ENCODE results near the gene CASS4. TPM values are rescaled to one million over a fixed set of nuclear protein-coding genes. Genes with fewer than 3 reads are reported as not detected.
"Not testable (repeated sequence)": the region's sequence is repeated elsewhere in the genome, so short reads cannot be mapped to it uniquely, and the experiment has no call there.

CASS4 gene
- total RNA-seq, 2 experiments from 2014 or later: 14.2 to 18.7 TPM

DNA sequence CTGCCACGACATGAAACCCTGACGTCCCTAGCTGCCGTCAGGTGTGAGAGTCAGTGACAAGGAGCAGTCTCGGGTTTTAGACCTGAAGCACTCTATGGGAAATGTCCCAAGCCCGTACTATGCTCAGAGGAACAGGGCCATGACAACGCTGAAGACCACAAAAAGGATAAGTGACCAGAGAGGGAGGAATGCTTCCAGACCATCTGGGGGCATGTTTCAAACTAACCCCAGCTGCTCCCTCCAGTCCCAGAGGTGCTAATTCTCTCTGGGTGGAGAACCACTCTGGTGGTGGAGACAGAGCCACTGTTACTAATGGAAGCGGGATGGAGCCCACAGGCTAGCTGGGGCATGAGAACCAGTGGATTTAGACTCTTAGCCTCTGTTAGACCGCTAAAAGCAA is 28.7 kb upstream of the CASS4 start:
- H3K4me1 Mint-ChIP-seq: peaks cover 48% of the 10 kb centered on the region

DNA sequence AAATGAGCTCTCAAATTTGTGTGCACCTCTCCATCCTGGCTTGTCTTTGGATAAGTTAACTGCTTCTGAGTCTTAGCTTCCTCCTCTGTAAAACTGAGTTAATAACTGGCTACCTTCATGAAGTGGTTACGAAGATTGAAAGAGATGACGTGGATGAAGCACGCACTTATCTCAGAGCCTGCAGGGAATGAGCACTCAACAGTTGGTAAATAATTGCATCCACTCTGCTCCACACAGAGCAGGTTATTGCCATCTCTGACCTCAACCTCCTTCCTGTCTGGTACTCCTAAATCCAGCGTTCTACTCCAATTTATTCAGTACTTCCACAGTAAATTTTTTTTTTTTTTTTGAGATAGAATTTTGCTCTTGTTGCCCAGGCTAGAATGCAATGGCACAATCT is 26.9 kb upstream of the CASS4 start:
- Mint-ChIP-seq H3K27ac (peak overlapping the region; percentile 8), H3K9me3 (no peaks in the 10 kb centered on the region), H3K4me3 (no peak overlapping the region), H3K27me3 (no peaks in the 10 kb centered on the region), H3K4me1 (peaks cover 54% of the 10 kb centered on the region), H3K36me3 (peaks cover 62% of the 10 kb centered on the region)
- DNase-seq (no peak), ATAC-seq (ENCODE audit: low read depth) (no peak)
- POLR2A ChIA-PET: no interaction called here

More for the DNA sequence above, 28.7 kb upstream of the CASS4 start:
- POLR2A ChIA-PET: interaction anchor here (1.3 kb wide), 1 partner anchor 8 kb away, joined by 6 read pairs; the partner anchor contains the start of genes AURKA and CSTF1
- H3K36me3 Mint-ChIP-seq: peaks cover 58% of the 10 kb centered on the region
- ATAC-seq (ENCODE audit: low read depth) (no peak), DNase-seq (no peak)
- H3K27ac Mint-ChIP-seq: no peak overlapping the region
- H3K9me3 Mint-ChIP-seq: no peaks in the 10 kb centered on the region
- H3K4me3 Mint-ChIP-seq: no peak overlapping the region
- H3K27me3 Mint-ChIP-seq: no peaks in the 10 kb centered on the region

DNA sequence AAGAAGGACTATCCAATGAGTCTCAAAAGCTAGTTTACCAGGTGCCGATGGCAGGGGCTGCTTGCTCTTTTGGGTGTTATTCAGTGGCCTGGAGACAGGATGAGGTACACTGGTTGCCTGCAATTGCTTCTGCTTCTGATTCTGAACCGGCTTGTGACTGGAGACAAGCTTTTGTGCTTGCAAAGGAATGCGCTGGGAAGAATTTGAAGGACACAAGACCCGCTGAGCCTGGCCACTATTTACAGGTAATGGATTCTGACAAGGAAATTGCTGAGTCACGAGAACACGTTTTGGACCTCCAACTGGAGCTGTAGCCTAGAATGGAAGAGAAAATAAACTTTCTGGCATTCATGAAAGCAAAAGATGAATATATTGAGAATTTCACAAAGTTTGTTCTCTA is 25.8 kb upstream of the CASS4 start:
- DNase-seq (no peak), ATAC-seq (ENCODE audit: low read depth) (no peak)
- Mint-ChIP-seq H3K4me1 (peaks cover 54% of the 10 kb centered on the region), H3K36me3 (peaks cover 62% of the 10 kb centered on the region), H3K27ac (no peak overlapping the region), H3K27me3 (no peaks in the 10 kb centered on the region), H3K9me3 (no peaks in the 10 kb centered on the region), H3K4me3 (no peak overlapping the region)
- POLR2A ChIA-PET: no interaction called here

DNA sequence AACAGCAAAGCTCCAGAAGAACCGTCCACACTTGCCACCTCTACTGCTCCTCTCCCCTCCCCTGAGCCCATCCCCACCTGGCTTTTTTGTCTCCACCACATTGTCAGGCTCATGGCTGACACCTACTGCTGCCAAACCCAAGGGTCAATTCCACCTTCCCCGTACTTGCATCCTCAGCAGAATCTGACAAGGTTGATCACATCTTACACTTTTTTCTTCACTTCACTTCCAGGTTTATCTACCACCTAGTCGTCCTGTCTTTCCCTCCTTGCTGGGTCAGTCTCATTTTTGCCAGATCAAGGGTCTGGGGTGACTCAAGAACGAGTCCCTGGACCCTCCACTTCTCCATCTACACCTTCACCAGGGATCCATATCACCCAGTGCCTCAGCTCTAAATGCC is 23.2 kb upstream of the CASS4 start:
- no peaks in the 10 kb centered on the region for H3K27me3 Mint-ChIP-seq
- no peak overlapping the region for H3K4me3 Mint-ChIP-seq
- H3K27ac Mint-ChIP-seq: peak overlapping the region; percentile 3
- peaks cover 48% of the 10 kb centered on the region for H3K36me3 Mint-ChIP-seq
- H3K4me1 Mint-ChIP-seq: peaks cover 46% of the 10 kb centered on the region
- no peak for ATAC-seq (ENCODE audit: low read depth)
- no peak for DNase-seq
- H3K9me3 Mint-ChIP-seq: no peaks in the 10 kb centered on the region
- POLR2A ChIA-PET: no interaction called here

DNA sequence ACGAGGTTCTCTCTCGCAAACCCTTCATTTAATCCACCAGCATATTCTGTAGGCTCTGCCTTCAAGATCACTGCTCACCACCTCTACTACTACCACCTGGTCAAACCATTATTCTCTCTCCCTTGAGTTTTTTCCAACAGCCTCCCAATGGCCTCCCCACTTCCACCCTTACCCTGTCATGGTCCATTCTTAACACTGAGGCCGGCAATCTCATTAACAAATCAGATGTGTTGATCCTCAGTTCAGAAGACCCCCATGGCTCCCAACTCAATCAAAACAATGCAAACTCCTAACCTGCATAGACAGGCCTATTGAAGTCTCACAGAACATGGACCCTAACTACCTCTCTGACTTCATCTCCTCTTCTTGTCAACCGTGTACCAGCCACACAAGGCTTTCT is 22.3 kb upstream of the CASS4 start:
- H3K4me3 Mint-ChIP-seq: no peak overlapping the region
- peaks cover 44% of the 10 kb centered on the region for H3K4me1 Mint-ChIP-seq
- H3K36me3 Mint-ChIP-seq: peaks cover 48% of the 10 kb centered on the region
- H3K9me3 Mint-ChIP-seq: no peaks in the 10 kb centered on the region
- POLR2A ChIA-PET: no interaction called here
- no peaks in the 10 kb centered on the region for H3K27me3 Mint-ChIP-seq
- no peak for ATAC-seq (ENCODE audit: low read depth)
- peak overlapping the region; percentile 2 for H3K27ac Mint-ChIP-seq
- no peak for DNase-seq

DNA sequence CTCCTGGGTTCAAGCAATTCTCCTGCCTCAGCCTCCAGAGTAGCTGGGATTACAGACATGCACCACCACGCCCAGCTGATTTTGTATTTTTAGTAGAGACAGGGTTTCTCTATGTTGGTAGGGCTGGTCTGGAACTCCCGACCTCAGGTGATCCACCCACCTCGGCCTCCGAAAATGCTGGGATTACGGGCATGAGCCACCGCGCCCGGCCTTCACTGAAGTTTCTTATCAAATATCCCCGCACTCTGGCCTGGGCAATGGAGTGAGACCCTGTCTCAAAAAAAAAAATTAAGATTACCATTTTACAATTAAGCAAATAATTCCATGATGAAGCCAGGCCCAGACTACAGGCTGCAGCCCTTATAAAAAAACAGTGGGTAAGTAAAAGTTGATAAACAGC is 21.7 kb upstream of the CASS4 start:
- DNase-seq; ATAC-seq (ENCODE audit: low read depth); H3K9me3 Mint-ChIP-seq; H3K4me3 Mint-ChIP-seq; H3K27ac Mint-ChIP-seq; H3K27me3 Mint-ChIP-seq: not testable (repeated sequence)
- Mint-ChIP-seq H3K36me3 (peaks cover 47% of the 10 kb centered on the region), H3K4me1 (peaks cover 44% of the 10 kb centered on the region)
- POLR2A ChIA-PET: interaction anchor here (2.8 kb wide), 1 partner anchor 32 kb away, joined by 13 read pairs; the partner anchor contains the start of gene FAM210B

DNA sequence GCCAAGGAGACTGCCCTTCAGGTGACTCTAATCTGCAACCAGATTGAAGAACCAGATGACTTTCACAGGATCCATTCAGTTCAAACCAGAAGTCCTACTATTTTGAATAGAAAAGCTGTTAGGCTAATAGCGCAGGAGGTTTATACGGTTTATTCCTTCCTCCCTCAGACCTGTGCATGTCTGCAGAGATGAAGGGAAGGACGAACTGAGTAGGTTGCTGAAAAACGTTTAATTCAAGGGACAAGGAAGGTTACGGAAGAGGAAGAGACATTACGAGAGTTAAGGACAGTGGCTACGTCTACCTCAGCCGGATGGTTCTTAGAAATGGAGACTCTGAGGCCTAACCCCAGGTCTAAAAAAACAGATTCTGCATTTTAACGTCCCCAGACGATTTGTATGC is 21.0 kb upstream of the CASS4 start:
- H3K36me3 Mint-ChIP-seq: peaks cover 50% of the 10 kb centered on the region
- POLR2A ChIA-PET: interaction anchor here (0.8 to 2.8 kb wide), 7 partner anchors 8 to 78 kb away, joined by 3 to 49 read pairs (median 13); partner anchors contain the start of genes CASS4, FAM210B and RTF2
- DNase-seq (no peak), ATAC-seq (ENCODE audit: low read depth) (no peak)
- H3K27ac Mint-ChIP-seq: no peak overlapping the region
- H3K9me3 Mint-ChIP-seq: no peaks in the 10 kb centered on the region
- H3K4me3 Mint-ChIP-seq: no peak overlapping the region
- H3K27me3 Mint-ChIP-seq: no peaks in the 10 kb centered on the region
- H3K4me1 Mint-ChIP-seq: peaks cover 42% of the 10 kb centered on the region

DNA sequence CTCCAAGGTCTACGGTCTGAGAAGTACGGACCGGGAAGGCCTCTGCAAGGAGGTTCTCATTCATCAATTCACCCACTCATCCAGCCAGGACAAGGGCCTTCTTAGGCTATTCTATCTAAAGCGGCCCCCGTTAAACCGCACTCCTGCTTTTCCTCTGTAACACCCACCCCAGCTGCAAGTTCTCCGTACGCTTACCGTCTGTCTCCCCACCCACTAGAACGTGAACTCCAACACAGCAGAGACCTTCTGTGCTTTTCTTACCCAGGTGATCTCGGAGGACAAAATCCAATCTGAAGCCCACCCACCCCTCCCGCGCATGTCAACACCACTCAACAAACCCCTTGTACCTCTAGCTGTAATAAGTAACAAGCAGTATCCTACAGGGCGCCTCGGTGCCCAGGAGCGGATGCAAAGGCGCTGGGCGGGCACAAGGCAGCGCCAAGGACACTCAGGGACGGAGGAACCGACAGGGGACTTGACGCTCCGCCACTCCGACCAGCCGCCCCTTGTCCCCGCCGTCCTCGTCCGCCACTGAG is 20.4 kb upstream of the CASS4 start:
- no peak for DNase-seq
- Mint-ChIP-seq H3K36me3 (peaks cover 46% of the 10 kb centered on the region), H3K9me3 (no peaks in the 10 kb centered on the region), H3K4me3 (no peak overlapping the region), H3K27me3 (no peaks in the 10 kb centered on the region), H3K4me1 (peaks cover 36% of the 10 kb centered on the region), H3K27ac (no peak overlapping the region)
- POLR2A ChIA-PET: interaction anchor here (0.7 to 2.8 kb wide), 14 partner anchors 9 to 93 kb away, joined by 3 to 49 read pairs (median 5); partner anchors contain the start of genes CASS4, FAM210B and RTF2
- peak; percentile 40 for ATAC-seq (ENCODE audit: low read depth)

DNA sequence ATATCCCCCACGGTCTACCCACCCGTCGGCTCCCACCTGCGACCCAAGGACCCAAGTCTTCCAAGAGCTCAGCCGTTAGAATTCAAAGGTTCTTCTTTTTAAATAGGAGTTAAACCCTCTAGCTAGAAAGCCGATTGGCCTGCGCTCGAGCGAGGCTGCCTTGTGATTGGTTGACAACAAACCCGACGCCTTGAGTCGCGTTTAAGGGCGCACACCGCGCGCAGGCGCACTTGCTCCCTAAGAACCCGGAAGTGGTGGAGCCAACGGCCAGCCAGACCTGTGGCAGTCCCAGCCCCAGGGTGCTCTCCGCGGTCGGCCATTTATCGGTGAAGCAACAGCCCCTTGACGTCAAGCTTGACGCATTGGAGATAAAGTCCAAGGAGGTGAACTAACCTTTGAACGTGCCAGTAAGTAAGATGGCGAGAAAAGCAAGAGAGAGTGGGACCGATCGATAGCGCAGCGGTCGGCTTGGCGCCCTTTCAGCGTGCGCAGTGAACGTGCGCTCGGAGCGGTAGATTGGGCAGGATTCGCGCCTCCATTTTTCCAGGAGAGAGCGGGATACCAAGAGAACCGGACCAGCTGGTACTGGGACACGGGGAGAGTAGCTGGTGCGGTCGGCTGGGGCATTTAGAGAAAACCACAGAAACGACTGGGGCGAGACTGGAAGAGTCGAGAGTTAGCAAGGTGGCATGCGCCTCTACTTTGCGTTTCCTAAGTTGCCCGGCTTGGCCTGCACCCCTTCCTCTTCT is 19.8 kb upstream of the CASS4 start, which contains the start of the genes AURKA and CSTF1:
Gene AURKA, minus strand, starts transcription at position 84 of the 749 bp plus-strand sequence. CDS start 4,018 bp downstream, outside the sequence.
Gene CSTF1, plus strand, starts transcription at position 514 of the 749 bp plus-strand sequence. CDS start 2,908 bp downstream, outside the sequence.
- H3K9me3 Mint-ChIP-seq: no peaks in the 10 kb centered on the region
- ATAC-seq (ENCODE audit: low read depth): peak; percentile 94
- H3K4me1 Mint-ChIP-seq: peaks cover 36% of the 10 kb centered on the region
- POLR2A ChIA-PET: interaction anchor here (0.7 to 2.8 kb wide), 14 partner anchors 9 to 109 kb away, joined by 3 to 49 read pairs (median 5); partner anchors contain the start of genes CASS4, FAM210B and RTF2
- H3K36me3 Mint-ChIP-seq: peaks cover 49% of the 10 kb centered on the region
- H3K27me3 Mint-ChIP-seq: no peaks in the 10 kb centered on the region
- DNase-seq: peak; percentile 98
- H3K27ac Mint-ChIP-seq: no peak within 1 kb of the TSS
- no peak within 1 kb of the TSS for H3K4me3 Mint-ChIP-seq

DNA sequence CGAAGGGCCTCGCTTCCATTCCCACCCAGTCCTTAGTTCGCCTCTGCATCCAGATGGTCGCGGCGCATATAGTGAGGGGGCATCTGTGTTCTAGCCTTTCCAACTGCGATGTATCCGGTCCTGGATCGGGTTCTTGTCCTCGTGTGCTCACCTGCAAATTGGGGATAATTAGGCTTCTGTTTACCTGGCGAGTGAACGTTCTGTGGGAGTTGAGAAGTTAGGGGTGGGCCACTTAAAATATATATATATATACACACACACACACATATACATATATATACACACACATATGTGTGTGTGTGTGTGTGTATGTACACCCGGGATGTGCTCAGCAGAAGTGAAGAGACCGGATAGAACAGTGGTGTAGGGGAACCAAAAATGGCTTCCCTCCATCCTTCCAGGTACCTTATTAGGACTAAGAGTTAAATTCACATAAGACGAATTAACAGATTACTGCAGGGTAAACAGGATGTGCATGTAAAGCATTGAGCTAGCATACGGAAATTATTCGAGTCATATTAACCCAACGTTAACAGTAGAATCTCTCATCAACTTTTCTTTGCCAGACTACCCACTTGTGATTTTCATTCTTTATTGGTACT is 19.1 kb upstream of the CASS4 start:
- Mint-ChIP-seq H3K36me3 (peaks cover 47% of the 10 kb centered on the region), H3K4me1 (peaks cover 35% of the 10 kb centered on the region), H3K4me3 (no peak overlapping the region), H3K27ac (no peak overlapping the region), H3K27me3 (no peaks in the 10 kb centered on the region), H3K9me3 (no peaks in the 10 kb centered on the region)
- DNase-seq: no peak
- POLR2A ChIA-PET: interaction anchor here (0.7 to 2.8 kb wide), 9 partner anchors 19 to 108 kb away, joined by 3 to 49 read pairs (median 11); partner anchors contain the start of genes CASS4, FAM210B and RTF2
- ATAC-seq (ENCODE audit: low read depth): no peak

DNA sequence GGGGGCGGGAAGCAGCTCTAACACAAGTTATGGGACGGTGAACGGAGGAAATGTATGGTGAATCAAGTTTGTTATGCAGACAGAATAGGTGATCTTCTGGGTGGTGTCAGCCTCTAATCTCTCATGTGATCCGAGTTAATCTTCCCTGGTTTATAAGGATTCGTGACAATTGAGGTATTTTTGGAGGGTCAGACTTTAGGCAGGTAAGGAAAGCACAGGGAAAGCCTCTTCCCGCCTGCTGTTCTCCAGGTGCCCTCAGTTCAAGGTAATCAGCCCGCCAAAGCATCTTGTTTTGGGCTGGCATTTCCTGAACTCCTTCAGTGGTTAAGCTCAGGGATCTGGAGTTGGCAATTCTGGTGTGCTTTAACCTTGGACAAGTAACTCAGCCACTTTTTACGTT is 18.4 kb upstream of the CASS4 start:
- Mint-ChIP-seq H3K27ac (no peak overlapping the region), H3K27me3 (no peaks in the 10 kb centered on the region), H3K9me3 (no peaks in the 10 kb centered on the region), H3K4me3 (no peak overlapping the region), H3K36me3 (peaks cover 42% of the 10 kb centered on the region), H3K4me1 (peaks cover 31% of the 10 kb centered on the region)
- POLR2A ChIA-PET: interaction anchor here (0.7 to 2.8 kb wide), 5 partner anchors 19 to 107 kb away, joined by 3 to 49 read pairs (median 15); partner anchors contain the start of genes CASS4 and RTF2
- ATAC-seq (ENCODE audit: low read depth) (no peak), DNase-seq (no peak)

DNA sequence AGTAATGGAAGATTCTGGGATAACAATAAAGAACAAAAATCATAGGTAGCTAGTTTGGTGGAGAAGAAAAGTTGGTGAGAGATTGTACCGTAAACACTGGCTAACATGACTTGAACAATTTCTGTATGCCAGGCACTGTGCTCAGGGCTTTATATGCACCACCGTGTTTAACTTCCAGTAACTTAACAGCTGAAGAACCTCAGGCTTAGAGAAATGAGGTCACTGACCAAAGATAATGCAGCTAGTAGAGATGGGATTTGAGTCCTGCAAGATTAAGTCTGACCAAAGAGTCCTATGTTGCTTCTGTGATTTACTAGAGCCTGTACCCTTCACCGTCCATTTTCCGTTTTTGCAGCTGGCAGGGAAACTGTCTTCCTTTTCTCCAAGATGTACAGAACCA is 16.9 kb upstream of the CASS4 start:
- ATAC-seq (ENCODE audit: low read depth): no peak
- no peaks in the 10 kb centered on the region for H3K27me3 Mint-ChIP-seq
- H3K36me3 Mint-ChIP-seq: peaks cover 36% of the 10 kb centered on the region
- no peaks in the 10 kb centered on the region for H3K9me3 Mint-ChIP-seq
- DNase-seq: no peak
- POLR2A ChIA-PET: interaction anchor here (0.9 kb wide), 1 partner anchor 73 kb away, joined by 6 read pairs; the partner anchor contains the start of gene RTF2
- peaks cover 22% of the 10 kb centered on the region for H3K4me1 Mint-ChIP-seq
- no peak overlapping the region for H3K27ac Mint-ChIP-seq
- no peak overlapping the region for H3K4me3 Mint-ChIP-seq

DNA sequence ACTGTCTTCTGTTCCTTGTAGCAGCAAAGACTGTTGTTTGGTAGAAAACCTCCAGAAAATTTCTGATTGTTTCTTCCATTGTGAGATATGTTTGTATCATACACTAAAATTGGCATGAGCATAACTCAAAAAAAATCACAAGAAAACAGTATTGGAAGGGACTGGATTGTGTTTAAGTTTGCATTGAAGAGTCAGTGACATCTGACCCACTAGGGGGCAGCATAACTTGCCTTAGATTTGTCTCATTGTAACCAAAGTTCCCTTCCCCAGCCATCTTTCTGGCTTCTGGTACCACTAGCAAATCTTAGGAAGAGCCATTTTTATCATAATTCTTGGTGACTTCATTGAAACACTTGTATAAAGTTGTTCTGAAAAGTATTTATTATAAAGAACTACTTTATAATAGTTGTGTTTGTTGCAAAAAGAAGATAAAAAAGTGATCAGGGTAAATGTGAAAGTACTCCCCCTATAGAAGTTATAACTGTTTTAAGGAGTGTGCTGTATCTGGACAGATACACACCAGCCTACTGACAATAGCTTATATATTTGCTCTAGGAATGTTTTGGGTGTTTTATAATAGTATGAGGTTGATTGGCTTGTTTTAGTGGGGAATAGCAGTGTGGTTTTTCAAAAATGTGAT is 11.9 kb upstream of the CASS4 start:
- peaks cover 48% of the 10 kb centered on the region for H3K36me3 Mint-ChIP-seq
- POLR2A ChIA-PET: no interaction called here
- H3K27ac Mint-ChIP-seq: peak overlapping the region; percentile 48
- no peaks in the 10 kb centered on the region for H3K27me3 Mint-ChIP-seq
- H3K4me3 Mint-ChIP-seq: peak overlapping the region; percentile 48
- H3K4me1 Mint-ChIP-seq: peaks cover 15% of the 10 kb centered on the region
- no peak for DNase-seq
- peak; percentile 75 for ATAC-seq (ENCODE audit: low read depth)
- H3K9me3 Mint-ChIP-seq: no peaks in the 10 kb centered on the region
